ENCODE data around the gene SLC5A3.

- TF ChIP-seq POLR2A (IDR thresholded peaks at IDR 0.05; ENCODE audit: low read depth, low read length): no peak
- TF ChIP-seq TAF1 (IDR thresholded peaks at IDR 0.05; ENCODE audit: low read depth, low read length): no peak
- TF ChIP-seq SPI1 (IDR thresholded peaks at IDR 0.05; ENCODE audit: low read depth, low read length): no peak
- TF ChIP-seq POLR2AphosphoS5 (IDR thresholded peaks at IDR 0.05; ENCODE audit: low read depth, low read length): no peak
- TF ChIP-seq PAX5 (IDR thresholded peaks at IDR 0.05; ENCODE audit: insufficient read depth, low read length, severe bottlenecking): no peak
- TF ChIP-seq POU2F2 (IDR thresholded peaks at IDR 0.05; ENCODE audit: low read depth, low read length): no peak
Measured at GRCh38 chr21:34115160-34115559, 41.8 kb downstream of the SLC5A3 start.

Measured in GM12891 (cell line).